HS-27A (cell line): ENCODE results near the gene PPP1R9A.

Experiments used
- DNase-seq: peaks from one replicate; pipeline ENCODE4 v3.0.0-alpha.2; 2012; ENCODE audit warnings: low read depth, missing footprints

The PPP1R9A gene

GRCh38 chr7:95097851-95098250 is 190.5 kb downstream of the PPP1R9A start:
- DNase-seq, result no peak

- no peak for DNase-seq
Observed at GRCh38 chr7:95099106-95099505, 191.7 kb downstream of the PPP1R9A start.

- DNase-seq, result no peak
Observed at GRCh38 chr7:95101422-95101821, 194.0 kb downstream of the PPP1R9A start.

GRCh38 chr7:95102662-95103061 is 195.3 kb downstream of the PPP1R9A start:
- no peak for DNase-seq

- DNase-seq, result no peak
Observed at GRCh38 chr7:95104739-95105138, 197.3 kb downstream of the PPP1R9A start.

GRCh38 chr7:95105627-95106026 is 198.2 kb downstream of the PPP1R9A start:
- no peak for DNase-seq

- no peak for DNase-seq
Observed at GRCh38 chr7:95106401-95106800, 199.0 kb downstream of the PPP1R9A start.

- no peak for DNase-seq
Observed at GRCh38 chr7:95110707-95111106, 203.3 kb downstream of the PPP1R9A start.

GRCh38 chr7:95113590-95113989 is 206.2 kb downstream of the PPP1R9A start:
- DNase-seq, result no peak

- DNase-seq, result no peak
Observed at GRCh38 chr7:95126053-95126709, 218.8 kb downstream of the PPP1R9A start.

- no peak for DNase-seq
Observed at GRCh38 chr7:95132500-95132899, 225.1 kb downstream of the PPP1R9A start.

GRCh38 chr7:95139922-95140321 is 232.5 kb downstream of the PPP1R9A start:
- no peak for DNase-seq

GRCh38 chr7:95141755-95142154 is 234.4 kb downstream of the PPP1R9A start:
- peak; percentile 3 for DNase-seq

- no peak for DNase-seq
Observed at GRCh38 chr7:95144256-95144655, 236.9 kb downstream of the PPP1R9A start.

GRCh38 chr7:95155965-95156364 is 248.6 kb downstream of the PPP1R9A start:
- no peak for DNase-seq

GRCh38 chr7:95157381-95157780 is 250.0 kb downstream of the PPP1R9A start:
- DNase-seq, result no peak

GRCh38 chr7:95169678-95170077 is 262.3 kb downstream of the PPP1R9A start:
- DNase-seq, result no peak

GRCh38 chr7:95172420-95172819 is 265.0 kb downstream of the PPP1R9A start:
- no peak for DNase-seq

GRCh38 chr7:95190515-95190914 is 283.1 kb downstream of the PPP1R9A start:
- no peak for DNase-seq

- no peak for DNase-seq
Observed at GRCh38 chr7:95191795-95192194, 284.4 kb downstream of the PPP1R9A start.

- DNase-seq, result no peak
Observed at GRCh38 chr7:95198863-95199262, 291.5 kb downstream of the PPP1R9A start.

GRCh38 chr7:95199779-95200558 is 292.6 kb downstream of the PPP1R9A start:
- no peak for DNase-seq

- DNase-seq, result no peak
Observed at GRCh38 chr7:95200741-95201140, 293.3 kb downstream of the PPP1R9A start.

- DNase-seq, result no peak
Observed at GRCh38 chr7:95201727-95202126, 294.3 kb downstream of the PPP1R9A start.
